HepG2 (cell line): ENCODE data around the gene ABCF1. TPM values are rescaled to one million over a fixed set of nuclear protein-coding genes. Genes with fewer than 3 reads are reported as not detected.

Experiments used
- AGO2 ChIP-seq: fragments of 200-400 bp; formaldehyde crosslinking; optimal IDR thresholded peaks from 2 replicates; pipeline ENCODE3; 2017; ENCODE audit warnings: mild to moderate bottlenecking, low read depth, low read length, moderate library complexity
- EEA1 ChIP-seq: sonication (generic); formaldehyde crosslinking; IDR thresholded peaks from 2 replicates; pipeline ENCODE4 v1.5.1; 2020; ENCODE audit warnings: mild to moderate bottlenecking, missing genetic modification reagents, borderline replicate concordance
- GATAD1 ChIP-seq: IDR thresholded peaks from 2 replicates; pipeline ENCODE4 v1.6.1; 2016; ENCODE audit warnings: missing genetic modification reagents, missing compliant biosample characterization
- GMEB1 ChIP-seq: sonication (generic); formaldehyde crosslinking; IDR thresholded peaks from 2 replicates; pipeline ENCODE4 v1.5.1; 2020; ENCODE audit warnings: missing genetic modification reagents, mild to moderate bottlenecking, borderline replicate concordance
- MXD4 ChIP-seq: IDR thresholded peaks from 2 replicates; pipeline ENCODE4 v1.6.1; 2016; ENCODE audit warnings: mild to moderate bottlenecking, missing biosample characterization, missing genetic modification reagents
- MXI1 ChIP-seq: IDR thresholded peaks from 3 replicates; pipeline ENCODE4 v1.6.1; 2012; ENCODE audit warnings: low read depth, low read length, inconsistent platforms, borderline replicate concordance
- NFIB ChIP-seq: sonication (generic); formaldehyde crosslinking; IDR thresholded peaks from 2 replicates; pipeline ENCODE4 v1.9.0; 2021; ENCODE audit warnings: missing genetic modification reagents, mild to moderate bottlenecking, borderline replicate concordance
- PHF5A ChIP-seq: IDR thresholded peaks from one replicate; pipeline ENCODE4 v1.6.1; 2018; ENCODE audit warnings: low read depth, missing genetic modification reagents; ENCODE audit not compliant: unreplicated experiment
- SNAPC4 ChIP-seq: sonication (generic); formaldehyde crosslinking; IDR thresholded peaks from 2 replicates; pipeline ENCODE4 v1.4.0; 2020; ENCODE audit warnings: mild to moderate bottlenecking, missing genetic modification reagents
- TOPORS ChIP-seq: sonication (generic); formaldehyde crosslinking; IDR thresholded peaks from 2 replicates; pipeline ENCODE4 v1.8.0; 2023; ENCODE audit warnings: mild to moderate bottlenecking, missing genetic modification reagents
- XBP1 ChIP-seq: sonication (generic); formaldehyde crosslinking; IDR thresholded peaks from 2 replicates; pipeline ENCODE4 v1.5.0; 2020; ENCODE audit warnings: missing genetic modification reagents
- ZBTB10 ChIP-seq: sonication (generic); formaldehyde crosslinking; IDR thresholded peaks from 2 replicates; pipeline ENCODE4 v1.4.0; 2020; ENCODE audit warnings: missing genetic modification reagents, borderline replicate concordance
- ZNF44 ChIP-seq: sonication (generic); formaldehyde crosslinking; IDR thresholded peaks from 2 replicates; pipeline ENCODE4 v1.5.1; 2020; ENCODE audit warnings: mild to moderate bottlenecking, missing genetic modification reagents
- ZNF543 ChIP-seq: sonication (generic); formaldehyde crosslinking; IDR thresholded peaks from 2 replicates; pipeline ENCODE4 v1.4.0; 2020; ENCODE audit warnings: mild to moderate bottlenecking, missing genetic modification reagents
- ZNF589 ChIP-seq: sonication (generic); formaldehyde crosslinking; conservative IDR thresholded peaks from 2 replicates; pipeline ENCODE4 v1.8.0; 2022; ENCODE audit warnings: mild to moderate bottlenecking, moderate library complexity, missing genetic modification reagents
- ZNF790 ChIP-seq: sonication (generic); formaldehyde crosslinking; IDR thresholded peaks from 2 replicates; pipeline ENCODE4 v1.8.0; 2022; ENCODE audit warnings: missing genetic modification reagents, mild to moderate bottlenecking, borderline replicate concordance
- polyA plus RNA-seq, 8 experiments: library from polyadenylated mRNA; depleted of rRNA in 3 of 8; stranded (reverse) in 7 of 8; unstranded in 1 of 8; fragments of >200 nt; fragmentation: Illumina TruSeq in 4 of 8; extraction: Trizol in 4 of 8; gene quantifications; 2 replicates each; pipeline versions ENCODE4 v1.2.1 to v1.2.3, GENCODE V29; 2011 to 2016; ENCODE audit warnings: low read depth in 4 of 8, missing spikeins in 1 of 8, mixed read lengths in 1 of 8; ENCODE audit not compliant: insufficient read depth in 1 of 8
- total RNA-seq, 5 experiments: library from RNA; depleted of rRNA; stranded (reverse); fragments of >200 nt; fragmentation: Illumina TruSeq; extraction: Trizol; gene quantifications; 2 replicates each; pipeline ENCODE4 v1.2.3, GENCODE V29; 2016; ENCODE audit warnings: low read depth in 1 of 5
- TF ChIP-seq, protein P1 (sequence below): sonication (generic); formaldehyde crosslinking; IDR thresholded peaks from 2 replicates; pipeline ENCODE4 v1.8.0; 2022; ENCODE audit warnings: mild to moderate bottlenecking, missing genetic modification reagents, borderline replicate concordance

ABCF1 gene
- total and polyA plus RNA-seq, 2 of the 13 experiments (the other 11 are each of a cell fraction or from before 2014, with no cell fraction given) = 25.4 to 98.9 TPM

GRCh38 chr6:30556066-30556905, 15.0 kb upstream of the ABCF1 start, which contains the start of gene GNL1 (continued):
- 0 out of 2 replicates have a peak, but pooled peaks have one; percentile 33 for TF ChIP-seq SNAPC4
- no peak for TF ChIP-seq EEA1 (CRISPR knock-in tag)
- peak; percentile 67 for TF ChIP-seq MXD4 (CRISPR knock-in tag)
- TF ChIP-seq TOPORS (CRISPR knock-in tag) = peak; percentile 92
- no peak for TF ChIP-seq PHF5A (CRISPR knock-in tag)
- 0 out of 2 replicates have a peak, but pooled peaks have one; percentile 65 for TF ChIP-seq XBP1 (CRISPR knock-in tag)
- peak; percentile 33 for TF ChIP-seq GATAD1
- TF ChIP-seq ZNF589 (CRISPR knock-in tag) = peak; percentile 11; the same call in 1 of the 2 replicates
- TF ChIP-seq NFIB = no peak
- TF ChIP-seq ZBTB10 = peak; percentile 42; the same call in 1 of the 2 replicates
- TF ChIP-seq, protein P1, sequence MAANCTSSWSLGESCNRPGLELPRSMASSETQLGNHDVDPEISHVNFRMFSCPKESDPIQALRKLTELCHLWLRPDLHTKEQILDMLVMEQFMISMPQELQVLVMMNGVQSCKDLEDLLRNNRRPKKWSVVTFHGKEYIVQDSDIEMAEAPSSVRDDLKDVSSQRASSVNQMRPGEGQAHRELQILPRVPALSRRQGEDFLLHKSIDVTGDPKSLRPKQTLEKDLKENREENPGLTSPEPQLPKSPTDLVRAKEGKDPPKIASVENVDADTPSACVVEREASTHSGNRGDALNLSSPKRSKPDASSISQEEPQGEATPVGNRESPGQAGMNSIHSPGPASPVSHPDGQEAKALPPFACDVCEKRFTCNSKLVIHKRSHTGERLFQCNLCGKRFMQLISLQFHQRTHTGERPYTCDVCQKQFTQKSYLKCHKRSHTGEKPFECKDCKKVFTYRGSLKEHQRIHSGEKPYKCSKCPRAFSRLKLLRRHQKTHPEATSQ (CRISPR knock-in tag) = 0 out of 2 replicates have a peak, but pooled peaks have one; percentile 60
- no peak; the same call in 1 of the 2 replicates for TF ChIP-seq GMEB1 (CRISPR knock-in tag)
- no peak; the same call in 1 of the 3 replicates for TF ChIP-seq MXI1
- TF ChIP-seq ZNF543 (CRISPR knock-in tag) = peak; percentile 30; the same call in 1 of the 2 replicates
- no peak for TF ChIP-seq ZNF790 (CRISPR knock-in tag)
- no peak for TF ChIP-seq ZNF44
- no peak for TF ChIP-seq AGO2
